Epithelial cell of proximal tubule (primary cell): Measurements from ENCODE around the gene SEC16A. TPM values are rescaled to one million over a fixed set of nuclear protein-coding genes. Genes with fewer than 3 reads are reported as not detected.

Experiments
- DNase-seq: peaks from one replicate; pipeline ENCODE4 v3.0.0-alpha.2; 2011; ENCODE audit warnings: low read depth
- H3K4me3 ChIP-seq: 2 replicates; pipeline ENCODE4 v1.5.1; 2011; ENCODE audit warnings: low read depth, mild to moderate bottlenecking, low read length
- total RNA-seq: library from RNA; depleted of rRNA; stranded (reverse); fragments of >200 nt; gene quantifications from 2 replicates; pipeline ENCODE4 v1.2.3, GENCODE V29; 2015
- TF ChIP-seq, protein P1 (sequence below): conservative IDR thresholded peaks from 2 replicates; pipeline ENCODE4 v1.5.1; 2012; ENCODE audit warnings: low read depth, mild to moderate bottlenecking, low read length

Gene SEC16A
- total RNA-seq, 1 donor from 2014 or later: 41.7 TPM

DNA sequence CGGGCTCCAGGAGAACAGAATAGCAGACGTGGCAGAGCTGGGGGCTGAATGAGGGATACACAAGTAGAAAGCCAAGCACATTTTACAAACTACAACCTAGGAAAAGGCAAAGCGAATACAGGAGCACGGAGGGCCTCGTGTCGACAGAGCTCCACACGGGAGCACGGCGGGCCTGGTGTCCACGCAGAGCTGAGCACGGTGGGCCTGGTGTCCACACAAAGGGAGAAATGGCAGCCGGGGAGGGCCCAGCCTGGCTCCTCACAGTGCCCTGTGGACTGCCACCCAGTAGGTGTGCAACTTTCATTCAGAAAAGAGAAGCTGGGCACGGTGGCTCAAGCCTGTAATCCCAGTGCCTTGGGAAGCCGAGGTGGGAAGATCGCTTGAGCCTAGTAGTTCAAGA lies 39.8 kb downstream of the SEC16A start:
- TF ChIP-seq, protein P1, sequence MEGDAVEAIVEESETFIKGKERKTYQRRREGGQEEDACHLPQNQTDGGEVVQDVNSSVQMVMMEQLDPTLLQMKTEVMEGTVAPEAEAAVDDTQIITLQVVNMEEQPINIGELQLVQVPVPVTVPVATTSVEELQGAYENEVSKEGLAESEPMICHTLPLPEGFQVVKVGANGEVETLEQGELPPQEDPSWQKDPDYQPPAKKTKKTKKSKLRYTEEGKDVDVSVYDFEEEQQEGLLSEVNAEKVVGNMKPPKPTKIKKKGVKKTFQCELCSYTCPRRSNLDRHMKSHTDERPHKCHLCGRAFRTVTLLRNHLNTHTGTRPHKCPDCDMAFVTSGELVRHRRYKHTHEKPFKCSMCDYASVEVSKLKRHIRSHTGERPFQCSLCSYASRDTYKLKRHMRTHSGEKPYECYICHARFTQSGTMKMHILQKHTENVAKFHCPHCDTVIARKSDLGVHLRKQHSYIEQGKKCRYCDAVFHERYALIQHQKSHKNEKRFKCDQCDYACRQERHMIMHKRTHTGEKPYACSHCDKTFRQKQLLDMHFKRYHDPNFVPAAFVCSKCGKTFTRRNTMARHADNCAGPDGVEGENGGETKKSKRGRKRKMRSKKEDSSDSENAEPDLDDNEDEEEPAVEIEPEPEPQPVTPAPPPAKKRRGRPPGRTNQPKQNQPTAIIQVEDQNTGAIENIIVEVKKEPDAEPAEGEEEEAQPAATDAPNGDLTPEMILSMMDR: no peak
- no peak overlapping the region for H3K4me3 ChIP-seq
- DNase-seq: no peak

DNA sequence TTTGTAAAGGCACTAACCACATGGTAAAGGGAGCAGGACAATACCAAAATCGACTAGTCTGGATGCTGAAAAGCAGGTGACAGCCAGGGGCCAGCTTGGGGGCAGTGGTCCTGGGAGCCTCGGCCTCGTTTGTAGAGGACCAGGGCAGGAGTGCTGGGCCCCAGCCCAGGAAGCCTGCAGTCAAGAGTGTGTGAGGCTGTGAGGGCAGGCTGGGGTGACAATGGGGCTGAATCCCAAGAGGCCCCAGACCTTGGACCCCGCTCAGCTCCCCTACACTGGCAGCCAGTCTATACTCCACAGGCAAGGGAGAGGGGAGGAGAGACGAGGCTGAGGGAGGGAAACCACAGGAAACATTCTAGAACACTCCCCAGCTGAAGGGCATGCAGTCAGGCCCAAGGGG lies 40.6 kb downstream of the SEC16A start:
- TF ChIP-seq, protein P1: no peak
- DNase-seq: no peak
- no peak overlapping the region for H3K4me3 ChIP-seq

DNA sequence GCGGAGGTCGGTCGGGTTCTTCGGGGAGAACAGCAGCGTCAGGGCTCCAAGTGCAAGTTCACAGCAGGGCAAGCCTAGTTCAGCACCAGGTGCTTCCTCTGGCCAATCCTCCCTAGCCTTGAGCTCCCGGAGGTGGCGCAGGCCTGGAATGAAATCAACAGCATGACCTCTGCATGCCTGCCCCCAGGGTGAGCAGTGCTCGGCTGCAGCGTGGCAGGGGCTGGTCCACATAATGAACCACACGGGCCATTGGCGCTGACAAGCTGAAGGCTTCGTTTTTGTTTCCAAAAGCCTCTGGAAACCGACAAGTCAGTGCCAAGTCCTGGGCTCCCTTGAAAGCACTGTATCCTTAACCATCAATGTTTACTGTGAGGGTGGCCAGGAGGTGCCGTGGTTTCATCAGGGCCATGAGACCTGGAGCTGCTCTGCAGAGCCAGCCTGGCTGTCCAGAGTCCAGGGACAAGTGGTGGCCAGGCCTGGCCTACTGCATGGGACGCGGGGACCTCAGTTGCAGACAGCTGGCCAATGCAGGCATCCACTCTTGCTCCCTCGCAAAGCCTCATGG lies 41.1 kb downstream of the SEC16A start:
- no peak for DNase-seq
- TF ChIP-seq, protein P1: no peak
- H3K4me3 ChIP-seq: no peak overlapping the region

DNA sequence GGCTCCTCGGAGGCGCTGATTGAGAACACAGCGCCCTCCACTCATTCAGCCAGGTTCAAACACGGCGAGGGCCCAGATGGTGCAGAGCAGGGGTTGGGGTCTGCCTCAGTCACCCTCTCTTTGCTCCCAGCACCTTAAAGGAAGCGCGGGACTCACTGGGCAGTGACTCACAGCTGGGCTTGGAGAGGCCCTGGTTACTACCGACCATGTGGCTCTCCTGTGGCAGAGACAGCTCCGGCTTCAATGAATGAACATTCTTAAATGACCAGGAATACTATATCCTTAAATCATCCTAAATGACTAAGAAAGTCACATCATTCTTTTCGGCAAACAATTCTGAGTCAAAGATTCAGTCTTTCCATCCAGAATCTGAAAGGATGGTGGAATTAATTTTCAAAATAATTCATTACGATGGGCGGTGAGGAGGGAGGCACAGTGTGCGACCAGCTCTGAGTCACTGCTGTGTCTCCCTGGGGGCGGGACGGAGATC lies 41.6 kb downstream of the SEC16A start:
- DNase-seq: no peak
- TF ChIP-seq, protein P1: no peak
- no peak overlapping the region for H3K4me3 ChIP-seq

DNA sequence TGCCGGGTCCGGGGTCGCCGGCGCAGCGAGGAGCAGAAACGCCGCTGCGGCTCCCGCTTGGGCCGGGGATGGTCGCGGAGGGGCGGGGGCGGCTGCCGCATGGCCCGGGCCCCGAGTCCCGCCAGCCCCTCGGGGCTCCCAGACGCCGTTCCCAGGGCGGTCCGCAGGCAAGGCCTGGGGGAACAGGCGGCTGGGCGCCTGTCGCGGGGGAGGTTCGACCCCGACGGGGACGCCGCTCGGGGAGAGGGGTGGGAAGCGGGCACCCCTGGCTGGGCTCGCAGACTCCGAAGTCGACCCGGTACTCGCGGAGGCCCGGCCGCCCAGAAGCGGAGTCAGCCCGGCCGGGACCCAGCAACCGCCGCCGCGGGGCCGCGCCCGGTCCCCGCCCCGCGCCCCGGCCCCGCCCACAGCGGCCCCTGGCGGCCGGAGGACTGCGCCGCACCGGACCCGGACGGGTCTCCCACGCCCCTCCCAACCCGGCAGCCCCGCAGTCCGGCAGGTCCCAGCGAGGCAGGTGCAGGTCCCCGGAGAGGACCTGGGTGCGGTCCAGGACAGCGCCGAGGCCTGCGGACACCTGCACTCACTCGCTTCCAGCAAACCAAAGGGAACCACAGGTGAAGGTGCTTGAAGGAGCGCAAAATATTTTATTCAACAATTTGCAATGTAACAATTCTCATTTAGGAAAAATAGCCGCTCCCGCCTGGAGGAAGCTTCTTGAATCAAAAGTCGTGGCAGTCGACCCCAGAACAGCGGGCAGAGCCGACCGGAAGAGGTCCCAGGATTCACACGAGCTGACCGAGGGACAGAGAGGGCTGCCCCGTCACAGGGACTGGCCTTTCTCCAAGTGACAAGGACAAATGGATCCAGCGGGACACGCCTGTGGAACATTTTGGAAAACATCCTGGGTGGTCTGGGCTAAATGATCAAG lies 43.1 kb downstream of the SEC16A start, which contains the start of gene INPP5E:
TSS of gene INPP5E (minus strand) at position 365 of the 928 bp plus-strand sequence. CDS start 426 bp downstream, outside the sequence.
- peak within 1 kb of the TSS; percentile 84 for H3K4me3 ChIP-seq
- DNase-seq: no peak
- TF ChIP-seq, protein P1: peak; percentile 49

DNA sequence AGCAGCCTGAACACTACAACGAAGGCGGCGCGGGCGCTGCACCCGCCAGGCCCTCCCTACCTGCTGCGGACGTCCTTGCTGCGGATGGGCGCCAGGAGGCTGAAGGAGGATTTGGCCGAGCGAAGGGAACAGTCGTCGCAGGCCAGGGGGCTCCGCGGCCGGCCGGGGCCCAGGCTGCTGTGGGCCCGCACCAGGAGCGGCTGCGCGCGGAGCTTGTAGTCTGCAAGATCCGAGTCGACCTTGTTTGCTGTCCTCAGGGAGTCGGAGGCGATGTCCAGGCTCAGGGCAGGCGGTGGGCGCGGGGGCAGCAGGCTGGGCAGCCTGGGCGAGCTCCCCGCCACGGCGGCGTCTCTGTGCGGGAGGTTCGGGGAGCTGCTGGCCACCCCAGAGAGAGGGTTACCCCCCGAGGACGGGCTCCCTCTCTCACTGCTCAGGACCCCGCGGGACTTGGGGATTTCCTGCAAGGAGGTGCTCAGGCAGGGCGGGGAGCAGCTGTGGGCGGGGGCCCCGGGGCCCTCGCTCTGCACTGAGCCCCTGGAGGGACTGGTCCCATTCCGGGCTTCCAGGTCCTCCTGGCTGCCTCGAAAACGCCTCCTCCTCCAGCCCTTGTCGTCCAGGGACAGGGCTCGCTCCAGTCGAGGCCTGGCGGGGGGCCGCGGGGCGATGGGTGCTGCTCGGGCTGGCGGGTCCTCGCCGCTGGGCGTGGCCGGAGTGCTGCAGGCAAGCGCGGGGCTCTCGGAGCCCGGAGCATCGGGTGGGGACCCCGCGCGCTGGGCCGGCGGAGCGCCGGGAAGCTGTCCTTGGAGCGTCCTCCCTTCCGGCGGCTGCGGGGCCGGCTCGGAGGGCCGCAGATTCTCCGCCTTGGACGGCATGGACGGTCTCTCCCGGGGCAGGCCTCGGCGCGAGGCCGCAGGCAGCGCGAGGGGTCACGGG lies 44.0 kb downstream of the SEC16A start:
- TF ChIP-seq, protein P1: no peak
- no peak for DNase-seq
- H3K4me3 ChIP-seq: peak overlapping the region; percentile 84
